Measurements from ENCODE around the gene PAPOLB. TPM values are rescaled to one million over a fixed set of nuclear protein-coding genes. Genes with fewer than 3 reads are reported as not detected.

PAPOLB gene
- polyA plus RNA-seq, 1 experiment = not detected

DNA sequence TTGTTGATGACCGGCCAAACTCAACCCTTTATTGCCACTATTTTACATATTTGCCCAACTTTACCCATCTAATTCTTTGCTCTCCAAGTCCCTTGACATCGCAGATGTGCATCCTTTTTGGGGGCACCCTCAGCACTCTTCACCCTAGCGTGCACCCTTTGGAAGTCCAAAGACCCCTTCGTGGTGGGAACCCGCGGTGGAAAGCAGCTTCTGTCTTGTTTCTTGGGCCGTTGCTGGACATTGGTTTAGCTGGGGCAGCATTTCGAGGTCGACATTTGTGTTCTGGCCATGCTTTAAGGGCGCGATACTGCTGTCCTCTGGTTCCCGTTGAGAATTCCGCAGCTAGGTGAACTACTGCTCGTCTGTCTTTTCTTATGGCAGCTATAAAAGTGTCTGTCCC is 326 bp upstream of the PAPOLB start:
- H3K4me3 ChIP-seq (ENCODE audit: low read depth, low read length) = no peak overlapping the region
- CTCF ChIA-PET = no interaction called here
- peaks cover 10% of the 10 kb centered on the region for H3K9me3 ChIP-seq (ENCODE audit: control insufficient read depth, insufficient read depth, low read length)
- POLR2A ChIA-PET = no interaction called here
- no peak overlapping the region for H3K27ac ChIP-seq (ENCODE audit: low read depth, low read length)
- H3K27me3 ChIP-seq (ENCODE audit: control insufficient read depth, insufficient read depth, low read length) = peaks cover 17% of the 10 kb centered on the region
- no peak for DNase-seq (ENCODE audit: low read depth, low spot score)
- TF ChIP-seq, protein P1, sequence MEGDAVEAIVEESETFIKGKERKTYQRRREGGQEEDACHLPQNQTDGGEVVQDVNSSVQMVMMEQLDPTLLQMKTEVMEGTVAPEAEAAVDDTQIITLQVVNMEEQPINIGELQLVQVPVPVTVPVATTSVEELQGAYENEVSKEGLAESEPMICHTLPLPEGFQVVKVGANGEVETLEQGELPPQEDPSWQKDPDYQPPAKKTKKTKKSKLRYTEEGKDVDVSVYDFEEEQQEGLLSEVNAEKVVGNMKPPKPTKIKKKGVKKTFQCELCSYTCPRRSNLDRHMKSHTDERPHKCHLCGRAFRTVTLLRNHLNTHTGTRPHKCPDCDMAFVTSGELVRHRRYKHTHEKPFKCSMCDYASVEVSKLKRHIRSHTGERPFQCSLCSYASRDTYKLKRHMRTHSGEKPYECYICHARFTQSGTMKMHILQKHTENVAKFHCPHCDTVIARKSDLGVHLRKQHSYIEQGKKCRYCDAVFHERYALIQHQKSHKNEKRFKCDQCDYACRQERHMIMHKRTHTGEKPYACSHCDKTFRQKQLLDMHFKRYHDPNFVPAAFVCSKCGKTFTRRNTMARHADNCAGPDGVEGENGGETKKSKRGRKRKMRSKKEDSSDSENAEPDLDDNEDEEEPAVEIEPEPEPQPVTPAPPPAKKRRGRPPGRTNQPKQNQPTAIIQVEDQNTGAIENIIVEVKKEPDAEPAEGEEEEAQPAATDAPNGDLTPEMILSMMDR (IDR thresholded peaks at IDR 0.05; ENCODE audit: low read depth, low read length) = no peak

DNA sequence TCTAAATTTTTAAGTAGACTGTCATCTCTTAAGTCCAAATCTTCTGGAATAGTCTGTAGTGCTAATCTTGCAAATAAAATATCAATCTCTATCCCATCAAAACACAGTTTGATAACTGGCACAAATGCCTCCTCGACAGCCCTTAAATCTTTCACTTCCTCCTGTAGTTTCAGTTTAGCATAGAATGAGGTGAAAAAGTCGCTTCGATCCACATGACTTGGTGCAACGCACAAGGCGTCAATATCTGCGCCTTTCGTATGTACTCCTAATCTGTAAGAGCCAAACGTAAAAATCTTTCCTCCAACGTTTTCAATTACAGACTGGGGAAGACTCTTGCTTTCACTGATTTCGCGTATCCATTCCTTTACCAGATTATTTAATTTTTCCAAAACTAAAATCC is 603 bp downstream of the PAPOLB start:
- H3K27me3 ChIP-seq (ENCODE audit: control insufficient read depth, insufficient read depth, low read length) = peaks cover 17% of the 10 kb centered on the region
- no peak overlapping the region for H3K27ac ChIP-seq (ENCODE audit: low read depth, low read length)
- no peak for DNase-seq (ENCODE audit: low read depth, low spot score)
- TF ChIP-seq, protein P1 (IDR thresholded peaks at IDR 0.05; ENCODE audit: low read depth, low read length) = no peak
- H3K4me3 ChIP-seq (ENCODE audit: low read depth, low read length) = no peak overlapping the region
- H3K9me3 ChIP-seq (ENCODE audit: control insufficient read depth, insufficient read depth, low read length) = peaks cover 10% of the 10 kb centered on the region
- POLR2A ChIA-PET = no interaction called here
- CTCF ChIA-PET = no interaction called here

DNA sequence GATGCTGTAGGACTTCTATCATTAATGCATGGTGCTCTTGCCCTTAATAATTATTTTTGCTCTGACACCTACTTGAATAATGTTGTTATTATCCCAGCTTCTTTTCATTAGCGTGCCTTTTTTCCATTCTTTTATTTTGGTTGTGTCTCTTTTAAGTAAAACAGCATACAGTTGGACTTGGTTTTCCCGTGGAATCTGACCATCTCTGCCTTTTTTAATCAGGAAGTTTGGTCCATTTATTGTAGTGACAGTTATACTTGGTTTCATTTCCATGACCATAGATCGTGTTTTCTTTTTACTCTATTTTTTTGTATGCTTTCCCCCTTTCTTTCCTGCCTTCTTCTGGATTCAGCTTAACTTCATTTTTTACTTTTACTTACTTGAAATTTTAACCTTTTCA is 4.6 kb downstream of the PAPOLB start:
- Histone ChIP-seq H3K27me3 (ENCODE audit: control insufficient read depth, insufficient read depth, low read length) (peaks cover 16% of the 10 kb centered on the region), H3K4me3 (ENCODE audit: low read depth, low read length) (no peak overlapping the region), H3K9me3 (ENCODE audit: control insufficient read depth, insufficient read depth, low read length) (peaks cover 8% of the 10 kb centered on the region), H3K27ac (ENCODE audit: low read depth, low read length) (no peak overlapping the region)
- ChIA-PET CTCF (interaction anchor here (1.0 kb wide), 1 partner anchor 117 kb away, joined by 3 read pairs; no protein-coding TSS in a partner anchor), POLR2A (no interaction called here)
- DNase-seq (ENCODE audit: low read depth, low spot score) = no peak
- TF ChIP-seq, protein P1 (IDR thresholded peaks at IDR 0.05; ENCODE audit: low read depth, low read length) = no peak

DNA sequence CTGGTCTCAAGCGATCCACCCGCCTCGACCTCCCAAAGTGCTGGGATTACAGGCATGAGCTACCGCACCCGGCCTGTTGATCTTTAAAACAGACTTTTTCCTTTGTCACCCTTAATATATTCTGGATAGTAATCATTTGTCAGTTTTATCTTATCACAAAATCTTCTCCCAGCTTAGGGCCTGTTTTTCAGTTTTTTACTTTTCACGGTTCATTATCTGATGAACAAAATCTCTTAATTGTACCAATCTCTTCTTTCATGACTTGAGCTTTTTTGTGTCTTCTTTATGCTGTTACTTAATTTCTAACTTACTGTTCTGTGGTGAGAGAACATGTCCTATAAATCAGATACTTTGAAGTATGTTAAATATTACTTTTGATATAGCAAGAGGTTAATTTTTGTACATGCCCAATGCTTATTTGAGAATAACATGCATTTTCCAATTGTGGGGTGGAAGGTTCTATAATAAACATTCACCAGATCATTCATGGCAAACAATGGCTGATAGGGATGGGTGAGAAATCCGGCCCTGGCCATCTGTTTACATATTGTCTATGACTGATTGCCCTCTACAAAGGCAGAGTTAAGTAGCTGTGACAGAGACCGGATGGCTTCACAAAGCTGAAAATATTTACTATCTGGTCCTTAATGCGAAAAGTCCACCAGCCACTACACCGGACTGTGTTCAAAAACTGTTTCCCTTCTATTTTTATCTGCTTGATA is 5.3 kb downstream of the PAPOLB start:
- ChIA-PET POLR2A (no interaction called here), CTCF (interaction anchor here (1.0 kb wide), 1 partner anchor 117 kb away, joined by 3 read pairs; no protein-coding TSS in a partner anchor)
- Histone ChIP-seq H3K4me3 (ENCODE audit: low read depth, low read length) (no peak overlapping the region), H3K9me3 (ENCODE audit: control insufficient read depth, insufficient read depth, low read length) (peaks cover 2% of the 10 kb centered on the region), H3K27me3 (ENCODE audit: control insufficient read depth, insufficient read depth, low read length) (peaks cover 13% of the 10 kb centered on the region), H3K27ac (ENCODE audit: low read depth, low read length) (no peak overlapping the region)
- no peak for DNase-seq (ENCODE audit: low read depth, low spot score)
- TF ChIP-seq, protein P1 (IDR thresholded peaks at IDR 0.05; ENCODE audit: low read depth, low read length) = no peak

DNA sequence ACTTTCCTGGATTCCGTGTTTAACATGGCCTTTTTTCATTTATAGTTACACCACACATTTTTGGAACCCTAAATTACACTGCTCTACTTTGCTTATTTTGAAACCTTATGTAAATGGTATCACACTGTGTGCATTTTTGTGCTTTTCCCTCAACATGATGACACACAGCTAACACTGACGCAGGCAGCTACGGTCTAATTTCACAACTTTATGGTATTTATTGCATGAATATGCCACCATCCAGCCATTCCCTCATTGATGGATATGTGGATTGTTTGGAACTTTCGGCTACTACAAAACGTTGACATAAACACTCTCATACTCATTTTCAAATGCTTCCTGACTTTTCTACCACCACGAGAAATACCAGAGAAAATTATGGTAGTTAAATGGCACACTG is 6.9 kb downstream of the PAPOLB start:
- Histone ChIP-seq H3K27me3 (ENCODE audit: control insufficient read depth, insufficient read depth, low read length) (peaks cover 5% of the 10 kb centered on the region), H3K4me3 (ENCODE audit: low read depth, low read length) (no peak overlapping the region), H3K9me3 (ENCODE audit: control insufficient read depth, insufficient read depth, low read length) (peaks cover 3% of the 10 kb centered on the region), H3K27ac (ENCODE audit: low read depth, low read length) (no peak overlapping the region)
- ChIA-PET CTCF (no interaction called here), POLR2A (no interaction called here)
- TF ChIP-seq, protein P1 (IDR thresholded peaks at IDR 0.05; ENCODE audit: low read depth, low read length) = no peak
- no peak for DNase-seq (ENCODE audit: low read depth, low spot score)

Data from AG04450 (cell line).